Esophagus muscularis mucosa (tissue), 4 donors: ENCODE data around the gene MAP2K6.

Experiments
- CTCF ChIP-seq, 3 experiments: fragments of 200-600 bp in 2 of 3; fragments of 450-650 bp in 1 of 3; sonication (generic) in 2 of 3; IDR thresholded peaks; one replicate each; pipeline ENCODE4 v1.5.1; 2017 to 2019; ENCODE audit warnings: antibody characterized with exemption in 3 of 3, mild to moderate bottlenecking in 2 of 3, moderate library complexity in 1 of 3
- EP300 ChIP-seq: sonication (generic); formaldehyde crosslinking; IDR thresholded peaks from one replicate; pipeline ENCODE4 v1.6.1; 2017; ENCODE audit warnings: antibody characterized with exemption
- POLR2A ChIP-seq: fragments of 450-650 bp; IDR thresholded peaks from one replicate; pipeline ENCODE4 v1.6.1; 2017; ENCODE audit warnings: antibody characterized with exemption, moderate library complexity, mild to moderate bottlenecking, low read depth
- POLR2AphosphoS5 ChIP-seq, 2 donors: sonication (generic); formaldehyde crosslinking; IDR thresholded peaks; one replicate each; pipeline ENCODE4 v1.6.1; 2017; ENCODE audit warnings: antibody characterized with exemption in 2 of 2

- TF ChIP-seq POLR2AphosphoS5 (IDR thresholded peaks at IDR 0.05) = no peak
- TF ChIP-seq CTCF (IDR thresholded peaks at IDR 0.05) = no peak
- no peak for TF ChIP-seq POLR2A
- TF ChIP-seq EP300 = no peak
Measured at GRCh38 chr17:69577098-69577497, 162.6 kb downstream of the MAP2K6 start.
